Measurements from ENCODE around the gene TNP1.

Gene TNP1

DNA sequence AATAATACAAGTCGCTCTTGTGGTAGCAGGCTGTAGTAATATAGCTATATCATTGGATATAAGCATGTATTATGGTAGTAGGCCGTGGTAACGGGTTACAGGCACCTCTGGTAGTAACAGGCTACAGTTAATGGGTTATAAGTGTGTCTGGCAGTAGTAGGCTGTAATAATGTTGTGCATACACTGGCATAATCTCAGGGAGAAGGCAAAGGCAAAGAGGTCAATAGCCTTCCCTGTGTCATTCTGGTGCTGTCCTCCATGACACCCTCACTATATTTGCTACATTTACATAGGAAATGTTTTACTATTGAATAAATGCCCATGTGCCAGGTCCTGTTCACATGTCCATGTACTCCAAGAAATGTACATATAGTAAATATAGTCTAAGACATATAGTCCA lies 12.8 kb upstream of the TNP1 start:
- H3K9ac ChIP-seq (ENCODE audit: low read length): no peak overlapping the region
- no peaks in the 10 kb centered on the region for H3K27me3 ChIP-seq (ENCODE audit: control insufficient read depth, insufficient read depth, low read length)
- H3K4me1 ChIP-seq (ENCODE audit: control insufficient read depth, low read depth, low read length): no peaks in the 10 kb centered on the region
- no peaks in the 10 kb centered on the region for H3K36me3 ChIP-seq (ENCODE audit: control insufficient read depth, low read depth, low read length)
- no peak overlapping the region for H3K4me3 ChIP-seq (ENCODE audit: low read length)
- no peak overlapping the region for H3K27ac ChIP-seq (ENCODE audit: low read length)
- H3K9me3 ChIP-seq (ENCODE audit: control insufficient read depth, low read depth, low read length): no peaks in the 10 kb centered on the region

DNA sequence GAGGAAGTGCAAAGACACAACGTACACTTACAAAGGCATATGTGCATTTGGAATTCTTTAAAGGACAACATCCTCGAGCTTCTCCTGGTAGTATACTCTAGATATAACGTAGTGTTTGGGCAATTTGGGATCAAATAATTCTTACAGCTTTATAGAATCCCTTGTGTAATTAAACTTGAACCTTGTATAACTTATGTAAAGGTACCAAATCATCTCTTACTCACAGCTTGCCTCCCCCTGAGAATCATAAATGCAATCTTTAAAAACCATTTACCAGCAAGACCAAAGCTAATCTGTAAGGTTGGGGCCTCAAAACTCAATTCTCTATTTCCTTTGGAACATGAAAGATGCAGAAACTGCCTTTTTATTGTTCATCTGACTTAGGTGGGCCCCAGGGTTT lies 12.2 kb upstream of the TNP1 start:
- Histone ChIP-seq H3K4me3 (ENCODE audit: low read length) (no peak overlapping the region), H3K9me3 (ENCODE audit: control insufficient read depth, low read depth, low read length) (no peaks in the 10 kb centered on the region), H3K27me3 (ENCODE audit: control insufficient read depth, insufficient read depth, low read length) (no peaks in the 10 kb centered on the region), H3K27ac (ENCODE audit: low read length) (no peak overlapping the region), H3K4me1 (ENCODE audit: control insufficient read depth, low read depth, low read length) (no peaks in the 10 kb centered on the region), H3K36me3 (ENCODE audit: control insufficient read depth, low read depth, low read length) (no peaks in the 10 kb centered on the region), H3K9ac (ENCODE audit: low read length) (no peak overlapping the region)

DNA sequence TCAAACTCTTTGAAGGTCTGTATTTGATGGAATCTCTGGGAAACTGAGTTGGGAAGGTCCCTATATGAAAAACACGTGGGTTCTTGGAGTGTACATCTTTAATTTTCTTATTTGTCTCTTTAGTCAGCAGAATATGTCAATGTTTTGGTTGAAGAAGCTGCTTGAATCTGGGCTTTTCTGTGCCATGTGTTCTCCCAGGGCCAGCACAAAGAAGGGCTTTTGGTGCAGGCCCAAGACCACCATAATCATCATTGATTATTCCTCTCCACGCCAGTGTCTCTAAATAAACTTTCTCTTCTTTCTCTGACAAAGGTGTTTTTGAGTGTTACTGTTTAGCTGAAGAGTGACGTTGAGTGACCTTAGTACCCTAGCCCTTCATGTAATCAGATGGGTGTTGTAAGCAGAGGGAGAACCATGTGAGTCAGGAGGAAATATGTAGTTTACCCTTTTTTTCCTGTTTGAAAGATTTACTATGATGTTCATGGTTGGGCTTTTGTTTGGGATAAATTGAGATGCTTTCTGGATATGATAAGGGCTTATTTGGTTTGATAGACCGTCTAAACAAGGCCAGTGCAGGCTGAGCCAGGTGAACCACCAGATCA lies 11.6 kb upstream of the TNP1 start:
- H3K4me3 ChIP-seq (ENCODE audit: low read length): no peak overlapping the region
- no peaks in the 10 kb centered on the region for H3K27me3 ChIP-seq (ENCODE audit: control insufficient read depth, insufficient read depth, low read length)
- H3K36me3 ChIP-seq (ENCODE audit: control insufficient read depth, low read depth, low read length): no peaks in the 10 kb centered on the region
- no peak overlapping the region for H3K27ac ChIP-seq (ENCODE audit: low read length)
- no peaks in the 10 kb centered on the region for H3K4me1 ChIP-seq (ENCODE audit: control insufficient read depth, low read depth, low read length)
- no peak overlapping the region for H3K9ac ChIP-seq (ENCODE audit: low read length)
- no peaks in the 10 kb centered on the region for H3K9me3 ChIP-seq (ENCODE audit: control insufficient read depth, low read depth, low read length)

DNA sequence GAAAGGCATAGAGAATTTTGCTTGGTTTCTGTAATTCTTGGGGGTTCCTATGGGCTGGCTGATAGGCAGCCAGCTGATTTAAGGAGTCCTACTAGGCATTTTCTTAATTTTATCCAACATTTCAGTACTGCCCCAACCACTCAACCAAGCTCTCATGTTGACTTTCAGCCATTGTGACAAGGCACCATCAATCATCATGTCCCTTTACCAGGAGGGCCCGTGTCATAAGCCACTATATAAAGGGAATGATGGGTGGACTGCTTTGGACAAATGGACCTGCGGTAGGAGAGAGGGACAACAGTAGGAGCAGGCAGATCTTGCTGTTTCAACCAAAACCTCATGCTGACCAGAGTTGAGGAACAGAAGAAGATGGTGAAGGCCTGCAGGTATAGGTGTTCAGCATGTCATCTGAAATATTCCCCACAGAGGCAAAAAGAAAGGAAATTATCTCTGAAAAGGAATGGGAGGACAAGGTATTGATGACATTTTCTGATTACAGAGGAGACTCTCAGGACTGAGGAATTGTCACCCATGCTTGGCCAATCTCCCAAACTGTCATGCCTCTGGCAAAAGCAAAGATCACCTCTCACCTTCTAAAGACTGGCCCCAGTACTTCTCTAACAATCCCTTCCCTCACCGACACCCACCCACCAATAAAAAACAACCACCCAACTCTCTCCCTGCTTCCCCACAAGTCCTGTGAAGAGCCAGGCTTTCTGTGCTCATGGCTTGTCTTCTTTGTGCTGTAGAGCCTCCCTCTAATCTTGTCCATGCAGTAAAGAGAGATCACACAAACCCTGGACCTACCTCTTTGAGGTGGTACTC lies 10.9 kb upstream of the TNP1 start:
- H3K27me3 ChIP-seq (ENCODE audit: control insufficient read depth, insufficient read depth, low read length): no peaks in the 10 kb centered on the region
- no peak overlapping the region for H3K4me3 ChIP-seq (ENCODE audit: low read length)
- H3K36me3 ChIP-seq (ENCODE audit: control insufficient read depth, low read depth, low read length): no peaks in the 10 kb centered on the region
- no peak overlapping the region for H3K9ac ChIP-seq (ENCODE audit: low read length)
- no peak overlapping the region for H3K27ac ChIP-seq (ENCODE audit: low read length)
- H3K4me1 ChIP-seq (ENCODE audit: control insufficient read depth, low read depth, low read length): no peaks in the 10 kb centered on the region
- H3K9me3 ChIP-seq (ENCODE audit: control insufficient read depth, low read depth, low read length): no peaks in the 10 kb centered on the region

DNA sequence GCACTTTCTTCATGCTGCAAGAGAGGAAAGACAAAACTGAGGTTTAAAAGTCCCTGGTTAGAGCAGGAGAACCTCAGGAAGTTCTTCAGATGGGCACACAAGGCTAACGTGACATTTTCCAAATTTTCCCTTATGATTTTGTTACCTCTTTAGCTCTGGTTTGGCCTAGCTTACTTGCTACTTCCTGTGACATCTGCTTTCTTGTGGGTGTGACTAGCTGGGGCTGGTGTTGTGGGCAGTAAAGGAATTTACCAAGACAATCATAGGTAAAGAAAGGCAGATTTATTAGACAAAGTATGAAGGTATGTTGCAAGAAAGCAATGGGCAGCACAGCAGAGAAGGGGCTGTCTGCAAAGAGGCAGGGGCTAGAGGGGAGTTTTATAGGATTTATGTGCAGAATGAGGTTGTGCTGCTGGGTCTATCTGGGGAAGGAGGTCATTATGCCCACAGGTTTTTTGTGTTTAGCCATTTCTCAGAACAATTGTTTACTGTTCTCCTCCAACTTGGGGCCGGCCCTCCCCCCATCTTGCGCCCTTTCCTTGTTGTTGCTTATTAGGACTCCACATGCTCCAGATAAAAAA lies 6.7 kb upstream of the TNP1 start:
- no peaks in the 10 kb centered on the region for H3K36me3 ChIP-seq (ENCODE audit: control insufficient read depth, low read depth, low read length)
- H3K4me1 ChIP-seq (ENCODE audit: control insufficient read depth, low read depth, low read length): no peaks in the 10 kb centered on the region
- H3K9ac ChIP-seq (ENCODE audit: low read length): no peak overlapping the region
- H3K27me3 ChIP-seq (ENCODE audit: control insufficient read depth, insufficient read depth, low read length): no peaks in the 10 kb centered on the region
- H3K9me3 ChIP-seq (ENCODE audit: control insufficient read depth, low read depth, low read length): no peaks in the 10 kb centered on the region
- no peak overlapping the region for H3K4me3 ChIP-seq (ENCODE audit: low read length)
- no peak overlapping the region for H3K27ac ChIP-seq (ENCODE audit: low read length)

DNA sequence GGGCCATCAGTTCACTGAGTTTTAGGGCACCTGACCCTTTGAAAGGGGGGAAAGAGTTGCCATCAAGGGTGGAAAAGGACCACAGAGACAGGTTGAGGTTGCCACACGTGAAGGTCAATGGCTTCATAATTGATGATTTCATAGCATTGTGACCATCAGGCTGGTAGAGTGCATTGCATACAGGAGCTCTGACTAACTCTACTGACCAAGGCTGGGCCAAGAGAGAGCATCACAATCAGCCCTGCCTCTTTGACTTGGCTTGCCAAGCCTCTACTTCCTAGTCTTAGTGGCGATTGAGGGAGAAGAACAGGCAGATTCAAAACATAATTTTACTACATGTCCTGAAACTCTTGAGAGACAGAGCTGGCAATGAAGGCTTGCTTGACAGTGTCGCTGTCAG lies 5.8 kb upstream of the TNP1 start:
- no peaks in the 10 kb centered on the region for H3K9me3 ChIP-seq (ENCODE audit: control insufficient read depth, low read depth, low read length)
- H3K27ac ChIP-seq (ENCODE audit: low read length): no peak overlapping the region
- H3K9ac ChIP-seq (ENCODE audit: low read length): no peak overlapping the region
- H3K36me3 ChIP-seq (ENCODE audit: control insufficient read depth, low read depth, low read length): no peaks in the 10 kb centered on the region
- H3K4me3 ChIP-seq (ENCODE audit: low read length): no peak overlapping the region
- no peaks in the 10 kb centered on the region for H3K27me3 ChIP-seq (ENCODE audit: control insufficient read depth, insufficient read depth, low read length)
- H3K4me1 ChIP-seq (ENCODE audit: control insufficient read depth, low read depth, low read length): no peaks in the 10 kb centered on the region

DNA sequence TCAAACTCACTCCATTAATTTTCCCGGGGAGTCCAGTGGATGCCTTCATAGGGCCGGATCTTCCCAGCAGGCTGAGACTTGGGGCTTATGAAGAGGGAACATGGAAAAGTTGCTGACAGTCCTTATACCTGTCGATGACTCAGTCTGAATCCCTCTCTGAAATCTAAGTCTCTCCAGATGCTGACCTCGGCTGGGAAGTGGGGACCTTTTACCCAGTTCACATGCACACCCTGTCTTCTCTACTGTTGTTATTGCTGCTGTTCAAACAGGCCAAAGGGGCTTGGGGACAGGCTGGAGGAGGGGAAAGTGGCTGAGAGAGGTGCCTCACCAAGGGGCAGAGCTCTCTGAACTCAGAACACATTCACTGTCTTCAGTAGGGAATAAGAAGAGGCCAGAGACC lies 4.1 kb upstream of the TNP1 start:
- Histone ChIP-seq H3K9me3 (ENCODE audit: control insufficient read depth, low read depth, low read length) (no peaks in the 10 kb centered on the region), H3K36me3 (ENCODE audit: control insufficient read depth, low read depth, low read length) (no peaks in the 10 kb centered on the region), H3K4me1 (ENCODE audit: control insufficient read depth, low read depth, low read length) (no peaks in the 10 kb centered on the region), H3K27me3 (ENCODE audit: control insufficient read depth, insufficient read depth, low read length) (no peaks in the 10 kb centered on the region), H3K9ac (ENCODE audit: low read length) (no peak overlapping the region), H3K4me3 (ENCODE audit: low read length) (no peak overlapping the region), H3K27ac (ENCODE audit: low read length) (no peak overlapping the region)

DNA sequence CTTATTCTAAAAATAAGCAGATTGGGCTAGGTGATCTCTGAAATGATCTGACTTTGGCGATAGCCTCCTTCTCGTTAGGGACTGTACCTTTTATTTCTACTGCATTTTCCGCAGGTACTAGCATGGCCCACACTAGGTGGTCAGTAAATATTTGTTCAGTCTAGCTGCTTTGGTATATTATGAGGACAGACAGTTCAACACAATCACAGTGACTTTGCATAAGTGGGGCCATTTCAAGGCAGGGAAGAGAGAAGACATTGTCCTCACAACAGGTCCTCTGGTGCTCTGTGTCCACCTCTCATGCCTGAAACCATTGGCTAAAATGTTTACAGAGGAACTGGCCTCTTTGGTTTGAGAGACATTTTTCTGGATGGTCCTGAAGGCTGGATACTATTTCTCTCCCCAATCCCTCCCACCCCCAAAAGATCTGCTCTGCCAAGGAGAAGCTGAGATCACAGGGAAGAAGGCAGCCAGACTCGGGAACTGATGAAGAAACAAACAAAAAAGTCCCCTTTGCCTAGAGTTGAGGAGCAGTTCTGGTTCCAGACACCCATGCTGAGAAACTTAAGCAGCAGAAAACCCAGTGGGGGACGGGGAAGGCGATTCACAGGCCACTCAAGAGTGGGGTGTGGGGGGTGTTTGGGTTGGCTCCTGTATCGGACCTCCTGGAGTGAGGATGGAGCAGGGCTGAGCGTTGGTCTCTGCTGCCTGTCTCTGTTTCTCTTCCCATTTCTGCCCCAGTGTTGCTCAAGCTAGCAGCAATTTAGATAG lies 2.9 kb upstream of the TNP1 start:
- no peaks in the 10 kb centered on the region for H3K4me1 ChIP-seq (ENCODE audit: control insufficient read depth, low read depth, low read length)
- H3K27ac ChIP-seq (ENCODE audit: low read length): no peak overlapping the region
- no peaks in the 10 kb centered on the region for H3K9me3 ChIP-seq (ENCODE audit: control insufficient read depth, low read depth, low read length)
- no peaks in the 10 kb centered on the region for H3K27me3 ChIP-seq (ENCODE audit: control insufficient read depth, insufficient read depth, low read length)
- no peak overlapping the region for H3K9ac ChIP-seq (ENCODE audit: low read length)
- H3K4me3 ChIP-seq (ENCODE audit: low read length): no peak overlapping the region
- no peaks in the 10 kb centered on the region for H3K36me3 ChIP-seq (ENCODE audit: control insufficient read depth, low read depth, low read length)

DNA sequence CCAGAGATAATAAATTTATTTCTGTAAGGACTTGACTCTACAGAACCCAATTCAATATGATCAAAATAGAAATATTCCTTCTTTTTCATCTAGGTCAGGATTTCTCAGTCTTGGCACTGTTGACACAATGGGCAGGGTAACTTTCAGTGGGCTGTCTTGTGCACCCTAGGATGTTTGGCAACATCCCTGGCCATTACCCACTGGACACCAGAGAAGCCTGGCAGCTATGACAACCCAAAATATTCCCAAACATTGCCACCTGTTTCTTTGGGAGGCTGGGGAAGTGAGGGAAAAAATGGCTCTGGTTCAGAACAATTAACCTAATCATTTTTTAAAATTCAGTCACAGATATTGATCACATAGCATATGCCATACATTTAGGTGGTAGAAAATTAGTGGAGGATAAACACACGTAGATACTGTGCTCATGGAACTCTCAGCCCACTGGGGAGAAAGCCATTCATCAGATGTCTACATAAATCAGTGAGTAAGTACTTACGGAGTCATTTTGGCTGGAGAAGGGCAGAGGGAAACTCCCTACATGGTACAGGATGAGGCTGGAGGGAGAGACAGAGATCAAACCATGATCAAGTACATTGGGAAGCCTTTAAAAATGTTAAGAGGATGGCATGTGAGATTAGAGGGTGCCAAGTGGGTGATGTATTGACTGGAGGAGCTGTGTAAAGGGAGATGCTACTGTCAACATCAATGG lies 718 bp upstream of the TNP1 start:
- H3K4me3 ChIP-seq (ENCODE audit: low read length): no peak overlapping the region
- H3K9ac ChIP-seq (ENCODE audit: low read length): no peak overlapping the region
- no peaks in the 10 kb centered on the region for H3K9me3 ChIP-seq (ENCODE audit: control insufficient read depth, low read depth, low read length)
- H3K27ac ChIP-seq (ENCODE audit: low read length): no peak overlapping the region
- peaks cover 4% of the 10 kb centered on the region for H3K4me1 ChIP-seq (ENCODE audit: control insufficient read depth, low read depth, low read length)
- no peaks in the 10 kb centered on the region for H3K36me3 ChIP-seq (ENCODE audit: control insufficient read depth, low read depth, low read length)
- H3K27me3 ChIP-seq (ENCODE audit: control insufficient read depth, insufficient read depth, low read length): no peaks in the 10 kb centered on the region

DNA sequence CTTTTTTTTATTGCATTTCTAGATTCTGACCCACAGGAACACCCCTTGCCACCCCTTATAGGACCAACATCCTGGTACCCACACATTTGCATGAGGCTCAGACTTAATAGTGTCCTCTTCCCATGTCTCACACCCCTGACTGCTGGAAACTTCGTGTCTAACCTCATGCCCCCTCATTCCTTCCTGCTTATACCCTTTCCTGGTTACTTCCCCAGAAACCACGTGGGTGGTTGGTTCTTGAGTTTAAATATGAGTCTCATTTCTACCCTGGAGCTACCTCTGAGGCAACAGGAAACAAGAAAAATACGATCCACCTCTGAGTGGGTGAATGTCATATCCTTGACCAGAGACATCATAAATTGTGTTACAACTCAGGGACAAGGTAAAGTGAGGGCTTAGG lies 1.6 kb downstream of the TNP1 start:
- no peak overlapping the region for H3K9ac ChIP-seq (ENCODE audit: low read length)
- H3K36me3 ChIP-seq (ENCODE audit: control insufficient read depth, low read depth, low read length): no peaks in the 10 kb centered on the region
- H3K4me1 ChIP-seq (ENCODE audit: control insufficient read depth, low read depth, low read length): peaks cover 4% of the 10 kb centered on the region
- H3K4me3 ChIP-seq (ENCODE audit: low read length): no peak overlapping the region
- H3K27ac ChIP-seq (ENCODE audit: low read length): no peak overlapping the region
- H3K27me3 ChIP-seq (ENCODE audit: control insufficient read depth, insufficient read depth, low read length): no peaks in the 10 kb centered on the region
- H3K9me3 ChIP-seq (ENCODE audit: control insufficient read depth, low read depth, low read length): no peaks in the 10 kb centered on the region

DNA sequence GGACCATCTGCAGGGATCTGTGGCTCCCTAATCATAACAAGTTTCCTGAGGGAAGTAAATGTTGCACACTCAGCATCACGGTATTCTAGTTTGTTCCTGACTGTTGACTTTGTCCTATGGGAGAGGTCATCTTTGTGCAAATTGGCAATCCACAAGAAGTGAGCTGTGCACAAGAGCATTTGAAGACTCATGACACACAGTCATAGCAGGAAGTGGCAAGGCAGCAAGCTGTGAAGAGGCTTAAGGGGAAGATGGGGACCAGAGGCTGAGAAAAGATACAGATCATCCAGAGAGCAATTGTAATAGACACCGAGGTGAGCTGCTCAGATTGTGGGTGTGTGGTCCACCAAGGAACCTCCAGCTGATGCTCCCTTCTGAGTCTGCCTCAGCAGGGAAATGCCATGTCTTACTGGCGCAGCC lies 2.7 kb downstream of the TNP1 start:
- no peak overlapping the region for H3K9ac ChIP-seq (ENCODE audit: low read length)
- no peak overlapping the region for H3K4me3 ChIP-seq (ENCODE audit: low read length)
- no peaks in the 10 kb centered on the region for H3K36me3 ChIP-seq (ENCODE audit: control insufficient read depth, low read depth, low read length)
- no peaks in the 10 kb centered on the region for H3K27me3 ChIP-seq (ENCODE audit: control insufficient read depth, insufficient read depth, low read length)
- no peak overlapping the region for H3K27ac ChIP-seq (ENCODE audit: low read length)
- H3K4me1 ChIP-seq (ENCODE audit: control insufficient read depth, low read depth, low read length): peaks cover 4% of the 10 kb centered on the region
- H3K9me3 ChIP-seq (ENCODE audit: control insufficient read depth, low read depth, low read length): no peaks in the 10 kb centered on the region
